ENCODE measurements around the gene AVL9. TPM values are rescaled to one million over a fixed set of nuclear protein-coding genes. Genes with fewer than 3 reads are reported as not detected.
A peak's percentile ranks its signal among the peaks of the same experiment; 100 is the strongest.
"Not testable (repeated sequence)": the region's sequence is repeated elsewhere in the genome, so short reads cannot be mapped to it uniquely, and the experiment has no call there.

AVL9 gene
- total RNA-seq, 4 donors from 2014 or later, result 33.6 to 45.1 (median 42.3) TPM

- H3K4me3 ChIP-seq (replicated peaks in 1 of 3), result no peak overlapping the region
- H3K9me3 ChIP-seq, result no peaks in the 10 kb centered on the region
- H3K36me3 ChIP-seq, result no peaks in the 10 kb centered on the region
- H3K27me3 ChIP-seq, result no peaks in the 10 kb centered on the region
- no peak overlapping the region for H3K27ac ChIP-seq
- intact Hi-C loops (cut with DNase I), result no loop called here
- TF ChIP-seq CTCF (IDR thresholded peaks at IDR 0.05) (no peak), POLR2A (IDR thresholded peaks at IDR 0.05) (no peak)
- DNase-seq, result no peak
- H3K4me1 ChIP-seq, result peaks cover 11 to 18% of the 10 kb centered on the region in 2 donors
- whole genome bisulfite sequencing, 2 donors, result 85 to 94% methylated on average over 4 of the region's 4 CpGs
Observed at GRCh38 chr7:32609463-32609862, 114.2 kb downstream of the AVL9 start.

- DNase-seq, result peak in 1 of 2 donors; percentile 24
- TF ChIP-seq POLR2A (IDR thresholded peaks at IDR 0.05), result no peak
- TF ChIP-seq CTCF (IDR thresholded peaks at IDR 0.05), result no peak
- 25 to 34% methylated on average over 5 of the region's 5 CpGs for WGBS, 2 donors
- H3K27ac ChIP-seq, result peak overlapping the region; percentile 5 to 75 (median 71)
- H3K27me3 ChIP-seq, result no peaks in the 10 kb centered on the region
- H3K4me3 ChIP-seq (replicated peaks in 1 of 3), result no peak overlapping the region
- intact Hi-C loops (cut with DNase I), result no loop called here
- H3K4me1 ChIP-seq, result peaks cover 11 to 20% of the 10 kb centered on the region in 2 donors
- H3K36me3 ChIP-seq, result no peaks in the 10 kb centered on the region
- H3K9me3 ChIP-seq, result no peaks in the 10 kb centered on the region
Observed at GRCh38 chr7:32611201-32612099, 116.2 kb downstream of the AVL9 start.

GRCh38 chr7:32616625-32617024 is 121.3 kb downstream of the AVL9 start:
- WGBS, 2 donors, result 80 to 86% methylated on average over 1 of the region's 1 CpG
- Histone ChIP-seq H3K4me3 (replicated peaks in 1 of 3) (no peak overlapping the region), H3K27me3 (no peaks in the 10 kb centered on the region), H3K36me3 (no peaks in the 10 kb centered on the region), H3K9me3 (no peaks in the 10 kb centered on the region), H3K27ac (no peak overlapping the region), H3K4me1 (peaks cover 0 to 12% of the 10 kb centered on the region in 2 donors)
- no peak for TF ChIP-seq CTCF (IDR thresholded peaks at IDR 0.05)
- TF ChIP-seq POLR2A (IDR thresholded peaks at IDR 0.05), result no peak
- DNase-seq, result peak; percentile 8 to 18
- intact Hi-C loops (cut with DNase I), result no loop called here

GRCh38 chr7:32618470-32618869 is 123.2 kb downstream of the AVL9 start:
- Histone ChIP-seq H3K4me3 (replicated peaks in 1 of 3) (no peak overlapping the region), H3K27ac (no peak overlapping the region), H3K9me3 (no peaks in the 10 kb centered on the region), H3K4me1 (peaks cover 0 to 6% of the 10 kb centered on the region in 2 donors), H3K36me3 (no peaks in the 10 kb centered on the region), H3K27me3 (no peaks in the 10 kb centered on the region)
- DNase-seq, result no peak
- TF ChIP-seq CTCF (IDR thresholded peaks at IDR 0.05) (no peak), POLR2A (IDR thresholded peaks at IDR 0.05) (no peak)
- 77 to 82% methylated on average over 2 of the region's 2 CpGs for WGBS, 2 donors
- intact Hi-C loops (cut with DNase I), result no loop called here

- 94% methylated on average over 4 of the region's 4 CpGs for WGBS, 2 donors
- no peaks in the 10 kb centered on the region for H3K36me3 ChIP-seq
- no peak overlapping the region for H3K27ac ChIP-seq
- DNase-seq, result no peak
- peaks cover 0 to 6% of the 10 kb centered on the region in 2 donors for H3K4me1 ChIP-seq
- H3K27me3 ChIP-seq, result no peaks in the 10 kb centered on the region
- TF ChIP-seq POLR2A (IDR thresholded peaks at IDR 0.05) (no peak), CTCF (IDR thresholded peaks at IDR 0.05) (no peak)
- no peaks in the 10 kb centered on the region for H3K9me3 ChIP-seq
- H3K4me3 ChIP-seq (replicated peaks in 1 of 3), result no peak overlapping the region
- intact Hi-C loops (cut with DNase I), result no loop called here
Observed at GRCh38 chr7:32618987-32619386, 123.7 kb downstream of the AVL9 start.

GRCh38 chr7:32619416-32619815 is 124.1 kb downstream of the AVL9 start:
- WGBS, 2 donors, result 92 to 94% methylated on average over 1 of the region's 1 CpG
- intact Hi-C loops (cut with DNase I), result not testable (repeated sequence)

More at GRCh38 chr7:32619416-32619815, 124.1 kb downstream of the AVL9 start:
- H3K36me3 ChIP-seq; H3K27ac ChIP-seq; H3K4me1 ChIP-seq; H3K9me3 ChIP-seq; H3K27me3 ChIP-seq; DNase-seq; H3K4me3 ChIP-seq (replicated peaks in 1 of 3): not testable (repeated sequence)
